NCI-H1436 (cell line): Measurements from ENCODE around the gene GABRR1.
"Not testable (repeated sequence)": the region's sequence is repeated elsewhere in the genome, so short reads cannot be mapped to it uniquely, and the experiment has no call there.

Source experiments
- DNase-seq: peaks from one replicate; lab custom pipeline; 2025; lab: John Stamatoyannopoulos, UW

Gene GABRR1

GRCh38 chr6:89154131-89154530 lies 63.0 kb downstream of the GABRR1 start:
- no peak for DNase-seq

- DNase-seq, result no peak
These were observed 69.0 kb downstream of the GABRR1 start for GRCh38 chr6:89148016-89148750.

DNA sequence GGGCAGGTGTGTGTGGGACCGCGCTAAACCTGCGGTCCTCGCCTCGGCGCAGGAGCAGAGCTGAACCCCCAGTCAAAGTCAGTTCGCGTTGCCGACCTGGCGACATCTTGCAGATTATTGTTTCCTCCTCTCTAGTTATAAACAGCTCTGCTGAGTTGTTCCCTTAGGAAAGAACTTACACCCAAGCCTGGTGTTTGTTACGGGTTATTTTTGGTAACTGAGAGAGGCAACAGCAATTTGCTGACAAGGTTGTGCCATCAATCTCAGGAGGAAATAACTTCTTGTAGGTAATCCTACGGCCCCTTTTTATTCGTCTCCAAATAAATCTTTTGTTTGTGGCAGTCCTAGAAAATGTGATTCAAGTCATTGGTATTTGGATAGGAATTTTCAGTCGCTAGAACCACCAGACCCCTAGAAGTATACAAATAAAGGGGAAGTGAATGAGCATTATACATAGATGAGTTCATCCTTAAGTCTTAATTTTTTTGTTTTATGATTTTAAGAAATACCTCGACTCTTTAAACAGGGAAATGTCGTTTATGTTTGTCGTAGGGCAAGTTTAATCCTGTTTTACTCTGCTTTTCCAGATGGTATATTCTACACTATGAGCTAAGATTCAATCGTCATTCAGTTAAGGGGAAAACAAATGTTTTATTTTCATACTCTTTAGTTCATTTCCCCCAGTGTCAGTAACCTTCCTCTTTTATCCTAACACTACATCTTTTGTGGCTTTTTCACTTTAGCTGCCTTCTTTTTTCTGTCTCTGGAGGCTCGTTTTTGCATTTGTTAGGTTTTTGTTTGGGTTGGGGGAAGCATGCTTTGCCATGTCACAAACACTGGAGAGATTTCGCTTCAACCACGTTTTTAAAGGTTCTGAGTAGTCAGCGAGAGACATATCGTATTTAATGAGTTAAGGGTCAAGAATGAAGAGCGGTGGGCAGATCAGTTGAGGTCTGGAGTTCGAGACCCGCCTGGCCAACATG lies 70.1 kb downstream of the GABRR1 start:
- DNase-seq, result no peak

DNA sequence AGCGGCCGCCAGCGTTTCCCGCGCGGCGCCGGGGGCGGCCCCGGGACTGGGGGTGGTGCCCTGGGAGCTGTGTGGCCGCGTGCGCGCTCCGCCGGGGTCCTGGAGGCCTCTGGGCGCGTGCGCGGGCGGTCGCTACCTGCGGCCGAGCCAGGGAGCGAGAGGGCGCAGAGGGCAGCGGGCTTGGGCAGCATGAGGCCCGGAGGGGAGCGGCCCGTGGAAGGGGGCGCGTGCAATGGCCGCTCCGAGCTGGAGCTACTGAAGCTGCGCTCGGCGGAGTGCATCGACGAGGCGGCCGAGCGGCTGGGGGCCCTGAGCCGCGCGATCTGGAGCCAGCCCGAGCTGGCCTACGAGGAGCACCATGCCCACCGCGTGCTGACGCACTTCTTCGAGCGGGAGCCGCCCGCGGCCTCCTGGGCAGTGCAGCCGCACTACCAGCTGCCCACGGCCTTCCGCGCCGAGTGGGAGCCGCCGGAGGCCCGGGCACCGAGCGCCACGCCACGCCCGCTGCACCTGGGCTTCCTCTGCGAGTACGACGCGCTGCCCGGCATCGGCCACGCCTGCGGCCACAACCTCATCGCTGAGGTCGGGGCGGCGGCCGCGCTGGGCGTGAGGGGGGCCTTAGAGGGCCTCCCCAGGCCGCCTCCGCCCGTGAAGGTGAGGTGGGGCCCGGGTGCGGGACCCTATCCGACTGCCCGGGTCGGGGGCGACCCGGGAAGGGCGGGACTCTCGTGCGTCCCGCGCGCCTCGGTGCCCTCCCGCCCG lies 71.0 kb downstream of the GABRR1 start, which contains the start of gene PM20D2:
PM20D2 (plus strand) TSS at position 100 of the 762 bp plus-strand sequence; CDS start at position 190, 90 bp downstream.
- DNase-seq, result peak; percentile 62

- DNase-seq, result peak; percentile 40
These were observed 71.8 kb downstream of the GABRR1 start for GRCh38 chr6:89145091-89145955.

DNA sequence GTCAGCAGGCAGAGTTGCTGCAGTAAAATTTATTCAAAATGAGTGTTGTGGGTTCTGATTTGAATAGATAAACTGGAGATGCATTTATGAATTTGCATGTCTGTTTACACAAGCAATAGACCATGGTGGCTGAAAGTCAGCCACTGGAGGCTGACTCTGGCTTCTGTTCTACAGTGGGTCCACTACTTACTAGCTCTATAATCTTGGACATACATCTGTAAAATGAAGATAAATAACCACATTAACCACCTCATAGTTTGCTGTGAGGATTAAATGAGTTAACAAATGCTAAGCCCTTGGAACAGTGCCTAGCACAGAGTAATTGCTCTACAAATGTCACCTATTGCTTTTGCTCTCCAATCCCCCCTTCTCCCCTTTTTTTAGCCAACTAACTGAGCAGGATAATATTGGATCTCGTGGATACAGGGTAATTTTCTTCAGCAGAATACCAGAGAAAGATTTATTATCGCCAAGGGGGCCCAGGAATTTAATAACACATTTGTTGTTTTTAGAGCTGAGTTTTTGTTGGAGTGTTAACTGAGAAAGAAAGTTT lies 72.7 kb downstream of the GABRR1 start:
- no peak for DNase-seq

DNA sequence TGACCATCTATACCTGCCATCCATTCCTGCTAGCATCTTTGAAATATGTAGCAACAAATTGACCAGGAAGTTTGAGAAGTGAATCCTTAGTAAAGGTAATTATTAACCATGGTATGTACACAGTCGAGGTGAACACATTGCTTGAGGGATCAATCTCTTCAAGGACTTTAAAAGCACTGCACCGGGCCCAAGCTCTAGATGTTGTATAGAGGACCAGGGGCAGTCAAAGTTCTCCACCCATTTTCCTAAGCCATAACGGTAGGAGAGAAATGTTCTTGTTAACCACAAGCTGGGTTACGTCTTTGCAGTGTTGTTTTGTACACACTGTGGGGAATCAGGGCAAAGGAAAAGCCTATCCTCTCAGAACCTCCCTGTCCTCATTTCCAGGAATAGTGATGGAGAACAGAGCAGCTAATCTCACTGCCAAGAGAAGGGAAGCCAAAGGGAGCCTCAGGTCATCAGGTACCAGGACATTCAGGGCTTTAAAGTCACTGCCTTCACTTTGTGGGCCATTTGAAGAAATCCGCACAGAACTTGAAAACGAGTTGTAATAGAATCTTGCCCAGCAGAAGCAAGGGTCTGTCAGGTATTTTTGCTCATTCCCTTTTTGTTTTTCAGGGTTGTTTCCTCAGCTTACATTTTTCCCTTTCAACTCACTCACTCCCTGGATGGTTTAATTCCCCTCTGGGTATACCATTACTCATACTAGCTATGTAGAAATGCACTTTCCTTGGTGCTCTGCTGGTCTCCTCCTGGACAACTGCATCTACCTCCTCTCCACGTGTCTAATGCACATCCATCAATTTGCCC lies 76.6 kb downstream of the GABRR1 start:
- DNase-seq, result no peak

DNA sequence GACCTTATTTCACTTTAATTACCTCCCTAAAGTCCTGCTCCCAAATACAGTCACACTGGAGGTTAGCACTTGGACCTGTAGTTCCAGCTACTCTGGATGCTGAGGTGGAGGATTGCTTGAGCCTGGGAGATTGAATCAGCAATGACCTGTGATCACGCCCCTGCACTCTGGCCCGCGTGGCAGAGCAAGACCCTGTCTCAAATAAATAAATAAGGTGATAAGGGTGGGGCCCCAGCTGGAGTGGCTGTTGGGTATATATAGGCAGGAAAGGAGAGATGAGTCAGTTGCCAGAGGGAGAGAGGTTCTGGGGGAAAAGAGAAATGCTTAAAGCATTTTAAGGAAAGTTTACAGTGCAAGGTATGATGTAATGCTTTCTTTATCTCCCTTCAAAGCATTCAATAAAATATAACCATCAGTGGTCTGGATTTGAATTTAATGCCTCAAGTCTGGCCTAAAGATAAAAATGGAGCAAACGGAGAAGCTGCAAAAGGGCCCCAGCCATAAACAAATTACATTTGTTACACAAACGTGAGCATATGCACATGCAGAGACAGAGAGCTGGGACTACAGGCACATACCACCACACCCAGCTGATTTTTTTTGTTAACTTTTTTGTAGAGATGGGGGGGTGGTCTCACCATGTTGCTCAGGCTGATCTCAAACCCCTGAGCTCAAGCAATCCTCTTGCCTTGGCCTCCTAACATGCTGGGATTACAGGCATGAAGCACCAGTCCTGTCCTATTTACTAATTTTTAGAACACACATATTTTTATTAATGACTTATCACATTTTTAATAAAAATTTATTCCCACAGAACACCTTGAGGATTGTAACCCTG lies 77.4 kb downstream of the GABRR1 start:
- DNase-seq, result no peak

GRCh38 chr6:89138173-89138572 lies 79.0 kb downstream of the GABRR1 start:
- no peak for DNase-seq

- DNase-seq, result no peak
These were observed 82.4 kb downstream of the GABRR1 start for GRCh38 chr6:89134723-89135122.

DNA sequence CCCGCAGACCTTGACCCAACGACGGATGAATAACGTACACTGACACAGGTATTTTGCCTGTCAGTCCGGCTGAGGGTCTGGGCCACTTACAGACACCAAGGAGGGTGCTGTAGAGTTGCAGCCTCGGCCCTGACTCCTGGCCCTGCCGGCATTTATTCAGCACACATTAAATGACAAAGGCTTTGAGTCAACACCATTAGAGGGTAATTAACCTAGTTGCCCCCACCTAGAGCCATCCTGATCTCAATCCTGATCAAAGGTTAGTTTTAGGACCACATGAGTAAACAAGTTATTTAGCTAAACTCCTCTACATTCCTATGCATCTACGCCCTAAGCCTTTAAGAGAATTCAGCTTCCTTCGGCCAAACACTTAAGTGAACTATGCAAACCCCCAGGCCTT lies 83.2 kb downstream of the GABRR1 start:
- DNase-seq, result no peak

- DNase-seq, result no peak
These were observed 85.1 kb downstream of the GABRR1 start for GRCh38 chr6:89132057-89132456.

DNA sequence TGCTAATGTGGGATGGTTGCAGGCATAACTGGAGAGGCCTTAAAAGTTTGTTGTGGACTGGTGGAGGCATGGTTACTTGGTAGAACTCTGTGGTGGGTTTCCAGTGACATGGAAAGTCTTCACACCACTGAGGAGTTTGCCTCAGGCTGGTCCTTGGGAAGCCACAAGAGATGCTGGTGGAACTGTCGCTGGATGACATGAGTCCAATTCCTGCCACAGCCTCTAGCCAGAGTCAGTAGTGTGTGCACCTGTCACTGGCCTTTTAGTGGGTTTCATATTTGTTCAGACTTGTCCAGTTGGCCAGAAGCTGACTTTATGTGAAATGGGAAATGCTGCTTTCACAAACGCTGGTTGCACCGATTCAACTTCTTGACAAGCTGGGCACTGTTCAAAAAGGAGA lies 85.6 kb downstream of the GABRR1 start:
- no peak for DNase-seq

- DNase-seq, result not testable (repeated sequence)
These were observed 88.9 kb downstream of the GABRR1 start for GRCh38 chr6:89128256-89128671.
